Measurements from ENCODE around the gene NCOA6. TPM values are rescaled to one million over a fixed set of nuclear protein-coding genes. Genes with fewer than 3 reads are reported as not detected.

The NCOA6 gene
- polyA plus RNA-seq, 2 donors, result 12.7 to 22.5 TPM

GRCh38 chr20:34762031-34762555, 63.4 kb downstream of the NCOA6 start:
- 23 to 39% methylated on average over 1 of the region's 1 CpG for WGBS, 2 donors
- H3K9me3 ChIP-seq (ENCODE audit: control insufficient read depth in 2 of 2, insufficient read depth in 1 of 2, low read depth in 1 of 2, low read length in 1 of 2), result no peaks in the 10 kb centered on the region
- H3K36me3 ChIP-seq (ENCODE audit: control insufficient read depth in 2 of 2, insufficient read depth in 2 of 2, low read length in 1 of 2), result peaks cover 11 to 12% of the 10 kb centered on the region in 2 donors
- H3K27ac ChIP-seq (ENCODE audit: low read depth in 2 of 2, low read length in 1 of 2), result no peak overlapping the region
- no peaks in the 10 kb centered on the region for H3K27me3 ChIP-seq (ENCODE audit: control insufficient read depth in 1 of 2, insufficient read depth in 2 of 2, low read length in 2 of 2)
- no peaks in the 10 kb centered on the region for H3K4me1 ChIP-seq (ENCODE audit: control insufficient read depth in 2 of 2, insufficient read depth in 2 of 2, low read length in 1 of 2)
- no peak overlapping the region for H3K4me3 ChIP-seq (ENCODE audit: low read depth in 1 of 2, low read length in 2 of 2)

- H3K4me3 ChIP-seq (ENCODE audit: low read depth in 1 of 2, low read length in 2 of 2), result no peak overlapping the region
- H3K36me3 ChIP-seq (ENCODE audit: control insufficient read depth in 2 of 2, insufficient read depth in 2 of 2, low read length in 1 of 2), result peaks cover 13 to 16% of the 10 kb centered on the region in 2 donors
Measured at GRCh38 chr20:34755367-34755766, 70.1 kb downstream of the NCOA6 start.

GRCh38 chr20:34754611-34755010, 70.8 kb downstream of the NCOA6 start:
- H3K4me3 ChIP-seq (ENCODE audit: low read depth in 1 of 2, low read length in 2 of 2), result no peak overlapping the region
- no peaks in the 10 kb centered on the region for H3K4me1 ChIP-seq (ENCODE audit: control insufficient read depth in 2 of 2, insufficient read depth in 2 of 2, low read length in 1 of 2)
- no peaks in the 10 kb centered on the region for H3K9me3 ChIP-seq (ENCODE audit: control insufficient read depth in 2 of 2, insufficient read depth in 1 of 2, low read depth in 1 of 2, low read length in 1 of 2)
- peaks cover 20 to 23% of the 10 kb centered on the region in 2 donors for H3K36me3 ChIP-seq (ENCODE audit: control insufficient read depth in 2 of 2, insufficient read depth in 2 of 2, low read length in 1 of 2)
- 69 to 71% methylated on average over 4 of the region's 4 CpGs for WGBS, 2 donors
- no peaks in the 10 kb centered on the region for H3K27me3 ChIP-seq (ENCODE audit: control insufficient read depth in 1 of 2, insufficient read depth in 2 of 2, low read length in 2 of 2)
- no peak overlapping the region for H3K27ac ChIP-seq (ENCODE audit: low read depth in 2 of 2, low read length in 1 of 2)

More at GRCh38 chr20:34755367-34755766, 70.1 kb downstream of the NCOA6 start:
- H3K9me3 ChIP-seq (ENCODE audit: control insufficient read depth in 2 of 2, insufficient read depth in 1 of 2, low read depth in 1 of 2, low read length in 1 of 2), result no peaks in the 10 kb centered on the region
- H3K27ac ChIP-seq (ENCODE audit: low read depth in 2 of 2, low read length in 1 of 2), result no peak overlapping the region
- H3K4me1 ChIP-seq (ENCODE audit: control insufficient read depth in 2 of 2, insufficient read depth in 2 of 2, low read length in 1 of 2), result no peaks in the 10 kb centered on the region
- H3K27me3 ChIP-seq (ENCODE audit: control insufficient read depth in 1 of 2, insufficient read depth in 2 of 2, low read length in 2 of 2), result no peaks in the 10 kb centered on the region
- WGBS, 2 donors, result 98 to 100% methylated on average over 1 of the region's 1 CpG

GRCh38 chr20:34753706-34754461, 71.6 kb downstream of the NCOA6 start:
- H3K9me3 ChIP-seq (ENCODE audit: control insufficient read depth in 2 of 2, insufficient read depth in 1 of 2, low read depth in 1 of 2, low read length in 1 of 2), result no peaks in the 10 kb centered on the region
- no peak overlapping the region for H3K27ac ChIP-seq (ENCODE audit: low read depth in 2 of 2, low read length in 1 of 2)
- H3K4me3 ChIP-seq (ENCODE audit: low read depth in 1 of 2, low read length in 2 of 2), result no peak overlapping the region
- 41 to 58% methylated on average over 2 of the region's 2 CpGs for WGBS, 2 donors
- H3K27me3 ChIP-seq (ENCODE audit: control insufficient read depth in 1 of 2, insufficient read depth in 2 of 2, low read length in 2 of 2), result no peaks in the 10 kb centered on the region
- H3K36me3 ChIP-seq (ENCODE audit: control insufficient read depth in 2 of 2, insufficient read depth in 2 of 2, low read length in 1 of 2), result peaks cover 21 to 26% of the 10 kb centered on the region in 2 donors
- H3K4me1 ChIP-seq (ENCODE audit: control insufficient read depth in 2 of 2, insufficient read depth in 2 of 2, low read length in 1 of 2), result no peaks in the 10 kb centered on the region

- peaks cover 10 to 17% of the 10 kb centered on the region in 2 donors for H3K36me3 ChIP-seq (ENCODE audit: control insufficient read depth in 2 of 2, insufficient read depth in 2 of 2, low read length in 1 of 2)
- WGBS, 2 donors, result 93 to 94% methylated on average over 3 of the region's 3 CpGs
- no peaks in the 10 kb centered on the region for H3K9me3 ChIP-seq (ENCODE audit: control insufficient read depth in 2 of 2, insufficient read depth in 1 of 2, low read depth in 1 of 2, low read length in 1 of 2)
- H3K4me3 ChIP-seq (ENCODE audit: low read depth in 1 of 2, low read length in 2 of 2), result no peak overlapping the region
- no peak overlapping the region for H3K27ac ChIP-seq (ENCODE audit: low read depth in 2 of 2, low read length in 1 of 2)
- no peaks in the 10 kb centered on the region for H3K4me1 ChIP-seq (ENCODE audit: control insufficient read depth in 2 of 2, insufficient read depth in 2 of 2, low read length in 1 of 2)
- no peaks in the 10 kb centered on the region for H3K27me3 ChIP-seq (ENCODE audit: control insufficient read depth in 1 of 2, insufficient read depth in 2 of 2, low read length in 2 of 2)
Measured at GRCh38 chr20:34751453-34751852, 74.0 kb downstream of the NCOA6 start.

GRCh38 chr20:34750484-34750883, 75.0 kb downstream of the NCOA6 start:
- no peak overlapping the region for H3K27ac ChIP-seq (ENCODE audit: low read depth in 2 of 2, low read length in 1 of 2)
- whole genome bisulfite sequencing, 2 donors, result 58 to 64% methylated on average over 2 of the region's 2 CpGs
- H3K4me1 ChIP-seq (ENCODE audit: control insufficient read depth in 2 of 2, insufficient read depth in 2 of 2, low read length in 1 of 2), result no peaks in the 10 kb centered on the region
- no peak overlapping the region for H3K4me3 ChIP-seq (ENCODE audit: low read depth in 1 of 2, low read length in 2 of 2)
- H3K36me3 ChIP-seq (ENCODE audit: control insufficient read depth in 2 of 2, insufficient read depth in 2 of 2, low read length in 1 of 2), result peaks cover 10 to 19% of the 10 kb centered on the region in 2 donors
- no peaks in the 10 kb centered on the region for H3K9me3 ChIP-seq (ENCODE audit: control insufficient read depth in 2 of 2, insufficient read depth in 1 of 2, low read depth in 1 of 2, low read length in 1 of 2)
- H3K27me3 ChIP-seq (ENCODE audit: control insufficient read depth in 1 of 2, insufficient read depth in 2 of 2, low read length in 2 of 2), result no peaks in the 10 kb centered on the region

- peaks cover 7 to 19% of the 10 kb centered on the region in 2 donors for H3K36me3 ChIP-seq (ENCODE audit: control insufficient read depth in 2 of 2, insufficient read depth in 2 of 2, low read length in 1 of 2)
- no peaks in the 10 kb centered on the region for H3K4me1 ChIP-seq (ENCODE audit: control insufficient read depth in 2 of 2, insufficient read depth in 2 of 2, low read length in 1 of 2)
- H3K9me3 ChIP-seq (ENCODE audit: control insufficient read depth in 2 of 2, insufficient read depth in 1 of 2, low read depth in 1 of 2, low read length in 1 of 2), result no peaks in the 10 kb centered on the region
- no peak overlapping the region for H3K27ac ChIP-seq (ENCODE audit: low read depth in 2 of 2, low read length in 1 of 2)
- no peaks in the 10 kb centered on the region for H3K27me3 ChIP-seq (ENCODE audit: control insufficient read depth in 1 of 2, insufficient read depth in 2 of 2, low read length in 2 of 2)
- H3K4me3 ChIP-seq (ENCODE audit: low read depth in 1 of 2, low read length in 2 of 2), result no peak overlapping the region
- WGBS, 2 donors, result 93 to 95% methylated on average over 2 of the region's 2 CpGs
Measured at GRCh38 chr20:34748709-34749108, 76.7 kb downstream of the NCOA6 start.

- Histone ChIP-seq H3K36me3 (ENCODE audit: control insufficient read depth in 2 of 2, insufficient read depth in 2 of 2, low read length in 1 of 2) (peaks cover 11 to 26% of the 10 kb centered on the region in 2 donors), H3K4me1 (ENCODE audit: control insufficient read depth in 2 of 2, insufficient read depth in 2 of 2, low read length in 1 of 2) (no peaks in the 10 kb centered on the region), H3K4me3 (ENCODE audit: low read depth in 1 of 2, low read length in 2 of 2) (no peak overlapping the region), H3K9me3 (ENCODE audit: control insufficient read depth in 2 of 2, insufficient read depth in 1 of 2, low read depth in 1 of 2, low read length in 1 of 2) (no peaks in the 10 kb centered on the region), H3K27ac (ENCODE audit: low read depth in 2 of 2, low read length in 1 of 2) (no peak overlapping the region), H3K27me3 (ENCODE audit: control insufficient read depth in 1 of 2, insufficient read depth in 2 of 2, low read length in 2 of 2) (no peaks in the 10 kb centered on the region)
- WGBS, 2 donors, result 81 to 85% methylated on average over 2 of the region's 2 CpGs
Measured at GRCh38 chr20:34747479-34747878, 78.0 kb downstream of the NCOA6 start.

- 80 to 81% methylated on average over 2 to 3 of the region's 3 CpGs for WGBS, 2 donors
- Histone ChIP-seq H3K27me3 (ENCODE audit: control insufficient read depth in 1 of 2, insufficient read depth in 2 of 2, low read length in 2 of 2) (no peaks in the 10 kb centered on the region), H3K4me3 (ENCODE audit: low read depth in 1 of 2, low read length in 2 of 2) (no peak overlapping the region), H3K36me3 (ENCODE audit: control insufficient read depth in 2 of 2, insufficient read depth in 2 of 2, low read length in 1 of 2) (peaks cover 11 to 24% of the 10 kb centered on the region in 2 donors), H3K9me3 (ENCODE audit: control insufficient read depth in 2 of 2, insufficient read depth in 1 of 2, low read depth in 1 of 2, low read length in 1 of 2) (no peaks in the 10 kb centered on the region), H3K4me1 (ENCODE audit: control insufficient read depth in 2 of 2, insufficient read depth in 2 of 2, low read length in 1 of 2) (no peaks in the 10 kb centered on the region), H3K27ac (ENCODE audit: low read depth in 2 of 2, low read length in 1 of 2) (no peak overlapping the region)
Measured at GRCh38 chr20:34746674-34747073, 78.8 kb downstream of the NCOA6 start.

- no peak overlapping the region for H3K4me3 ChIP-seq (ENCODE audit: low read depth in 1 of 2, low read length in 2 of 2)
- no peaks in the 10 kb centered on the region for H3K9me3 ChIP-seq (ENCODE audit: control insufficient read depth in 2 of 2, insufficient read depth in 1 of 2, low read depth in 1 of 2, low read length in 1 of 2)
- no peaks in the 10 kb centered on the region for H3K4me1 ChIP-seq (ENCODE audit: control insufficient read depth in 2 of 2, insufficient read depth in 2 of 2, low read length in 1 of 2)
- peaks cover 7 to 28% of the 10 kb centered on the region in 2 donors for H3K36me3 ChIP-seq (ENCODE audit: control insufficient read depth in 2 of 2, insufficient read depth in 2 of 2, low read length in 1 of 2)
- WGBS, 2 donors, result 71 to 78% methylated on average over 1 of the region's 1 CpG
- no peaks in the 10 kb centered on the region for H3K27me3 ChIP-seq (ENCODE audit: control insufficient read depth in 1 of 2, insufficient read depth in 2 of 2, low read length in 2 of 2)
- no peak overlapping the region for H3K27ac ChIP-seq (ENCODE audit: low read depth in 2 of 2, low read length in 1 of 2)
Measured at GRCh38 chr20:34744847-34745246, 80.6 kb downstream of the NCOA6 start.

All from esophagus (tissue), 2 donors.